H1 (cell line): Measurements from ENCODE around the gene PCDHGA8. TPM values are rescaled to one million over a fixed set of nuclear protein-coding genes. Genes with fewer than 3 reads are reported as not detected.

Source experiments
- CTCF ChIA-PET: fragments of 300-600 bp; sonication (Branson Sonifier 250); formaldehyde crosslinking; loops from one replicate; lab custom pipeline; 2021; ENCODE audit not compliant: partially characterized antibody; lab: Charles Lee
- POLR2A ChIA-PET: fragments of 300-600 bp; sonication (Branson Sonifier 250); formaldehyde crosslinking; loops from one replicate; lab custom pipeline; 2021; ENCODE audit warnings: inconsistent platforms; ENCODE audit not compliant: partially characterized antibody; lab: Charles Lee
- DNase-seq, 2 experiments: peaks; one replicate each; pipeline versions ENCODE4 v3.0.0 to v3.0.0-alpha.2; 2010 to 2022; ENCODE audit warnings: low spot score in 2 of 2, low read depth in 1 of 2, mixed read lengths in 1 of 2
- FAIRE-seq: peaks from 2 replicates; lab custom pipeline; 2011; peaks lifted over from hg19 to GRCh38; lab: Jason Lieb, UNC
- H2AFZ ChIP-seq: 2 replicates; pipeline ENCODE4 v1.8.1; 2012; ENCODE audit warnings: low read length, inconsistent platforms
- H2AK5ac ChIP-seq: 2 replicates; pipeline ENCODE4 v1.6.1; 2013; ENCODE audit warnings: low read depth, low read length
- H2BK120ac ChIP-seq: replicated peaks from 2 replicates; pipeline ENCODE3; 2013; ENCODE audit warnings: low read depth, low read length, inconsistent platforms
- H2BK12ac ChIP-seq: 2 replicates; pipeline ENCODE4 v1.6.1; 2013; ENCODE audit warnings: low read depth, low read length
- H2BK15ac ChIP-seq: 2 replicates; pipeline ENCODE4 v1.6.1; 2013; ENCODE audit warnings: low read length
- H2BK20ac ChIP-seq: 2 replicates; pipeline ENCODE4 v1.6.1; 2013; ENCODE audit warnings: low read length
- H2BK5ac ChIP-seq: 2 replicates; pipeline ENCODE4 v1.6.1; 2013; ENCODE audit warnings: low read depth, low read length
- H3K14ac ChIP-seq: 2 replicates; pipeline ENCODE4 v1.6.1; 2013; ENCODE audit warnings: inconsistent platforms; ENCODE audit not compliant: insufficient read length
- H3K18ac ChIP-seq: 2 replicates; pipeline ENCODE4 v1.6.1; 2013; ENCODE audit warnings: low read length; ENCODE audit errors: extremely low read depth
- H3K23ac ChIP-seq: 2 replicates; pipeline ENCODE4 v1.6.1; 2013; ENCODE audit warnings: inconsistent platforms; ENCODE audit not compliant: insufficient read length
- H3K23me2 ChIP-seq: 2 replicates; pipeline ENCODE4 v1.6.1; 2013; ENCODE audit warnings: low read depth, low read length
- H3K27ac ChIP-seq: 2 replicates; pipeline ENCODE4 v1.6.1; 2011; ENCODE audit warnings: low read depth, low read length, inconsistent platforms
- H3K27me3 ChIP-seq, 4 experiments: replicated peaks in 1 of 4; 1 replicate in 1 of 4; 2 replicates in 3 of 4; pipeline versions ENCODE4 v1.6.1 to v1.8.1; 2011 to 2013; ENCODE audit warnings: low read length in 3 of 4, mild to moderate bottlenecking in 3 of 4, inconsistent platforms in 2 of 4, mixed read lengths in 2 of 4, moderate library complexity in 1 of 4; ENCODE audit not compliant: control insufficient read depth in 3 of 4, insufficient read depth in 3 of 4; ENCODE audit errors: extremely low read depth in 1 of 4
- H3K36me3 ChIP-seq, 4 experiments: 2 replicates each; pipeline versions ENCODE4 v1.6.1 to v1.8.1; 2011 to 2013; ENCODE audit warnings: mild to moderate bottlenecking in 4 of 4, low read length in 3 of 4, moderate library complexity in 2 of 4, control low read depth in 1 of 4, inconsistent platforms in 1 of 4; ENCODE audit not compliant: insufficient read depth in 4 of 4, control insufficient read depth in 2 of 4
- H3K4ac ChIP-seq: replicated peaks from 2 replicates; pipeline ENCODE3; 2013; ENCODE audit warnings: low read length, low read depth, mixed read lengths, inconsistent platforms; ENCODE audit not compliant: insufficient read length
- H3K4me1 ChIP-seq, 4 experiments: replicated peaks in 1 of 4; 1 replicate in 1 of 4; 2 replicates in 3 of 4; pipeline versions ENCODE4 v1.6.1 to v1.8.1; 2011 to 2013; ENCODE audit warnings: low read length in 3 of 4, inconsistent platforms in 2 of 4, mixed read lengths in 1 of 4; ENCODE audit not compliant: insufficient read depth in 4 of 4, control insufficient read depth in 3 of 4
- H3K4me2 ChIP-seq, 2 experiments: 2 replicates each; pipeline versions ENCODE4 v1.6.1 to v1.8.1; 2011 to 2013; ENCODE audit warnings: low read depth in 2 of 2, low read length in 2 of 2, control low read depth in 1 of 2, inconsistent platforms in 1 of 2, mild to moderate bottlenecking in 1 of 2; ENCODE audit not compliant: insufficient read depth in 1 of 2
- H3K4me3 ChIP-seq, 4 experiments: fragments of 200-600, 300-600 bp in 1 of 4; sonication (generic), shearing (Covaris generic), sonication (Bioruptor Twin) in 1 of 4; 2 replicates each; pipeline versions ENCODE4 v1.5.1 to v1.8.1; 2011 to 2016; ENCODE audit warnings: low read length in 4 of 4, low read depth in 3 of 4, control low read depth in 2 of 4, inconsistent platforms in 2 of 4, mild to moderate bottlenecking in 2 of 4, mixed read lengths in 1 of 4, moderate library complexity in 1 of 4; ENCODE audit not compliant: insufficient read depth in 2 of 4; ENCODE audit errors: extremely low read depth in 1 of 4
- H3K56ac ChIP-seq: replicated peaks from 2 replicates; pipeline ENCODE3; 2013; ENCODE audit warnings: low read depth, mild to moderate bottlenecking, mixed read lengths, low read length, inconsistent platforms; ENCODE audit not compliant: insufficient read length
- H3K79me1 ChIP-seq: 2 replicates; pipeline ENCODE4 v1.6.1; 2013; ENCODE audit warnings: low read depth, low read length, control low read depth
- H3K79me2 ChIP-seq, 2 experiments: 2 replicates each; pipeline versions ENCODE4 v1.6.1 to v1.8.1; 2012 to 2013; ENCODE audit warnings: low read length in 2 of 2, mild to moderate bottlenecking in 2 of 2, inconsistent platforms in 1 of 2; ENCODE audit not compliant: insufficient read depth in 2 of 2, control insufficient read depth in 1 of 2
- H3K9ac ChIP-seq, 4 experiments: replicated peaks in 1 of 4; 1 replicate in 1 of 4; 2 replicates in 3 of 4; pipeline versions ENCODE4 v1.6.1 to v1.8.1; 2011 to 2013; ENCODE audit warnings: low read depth in 3 of 4, low read length in 3 of 4, control low read depth in 2 of 4, mild to moderate bottlenecking in 2 of 4, moderate library complexity in 2 of 4, inconsistent platforms in 1 of 4; ENCODE audit errors: extremely low read depth in 1 of 4
- H3K9me3 ChIP-seq, 2 experiments: 2 replicates each; pipeline versions ENCODE4 v1.6.1 to v1.8.1; 2012 to 2013; ENCODE audit warnings: mild to moderate bottlenecking in 2 of 2, moderate library complexity in 2 of 2, control low read depth in 1 of 2, inconsistent platforms in 1 of 2, low read depth in 1 of 2, low read length in 1 of 2, mixed read lengths in 1 of 2; ENCODE audit not compliant: insufficient read depth in 2 of 2
- H4K20me1 ChIP-seq, 2 experiments: replicated peaks in 1 of 2; 2 replicates each; pipeline versions ENCODE3 to v1.8.1; 2011 to 2013; ENCODE audit warnings: inconsistent platforms in 2 of 2, low read length in 2 of 2, mild to moderate bottlenecking in 1 of 2; ENCODE audit not compliant: insufficient read depth in 2 of 2, control insufficient read depth in 1 of 2
- H4K5ac ChIP-seq: 2 replicates; pipeline ENCODE4 v1.6.1; 2013; ENCODE audit warnings: low read length, low read depth, mixed read lengths, inconsistent platforms; ENCODE audit not compliant: insufficient read length
- H4K8ac ChIP-seq: 2 replicates; pipeline ENCODE4 v1.8.0; 2013; ENCODE audit warnings: mild to moderate bottlenecking, moderate library complexity, low read length, inconsistent platforms; ENCODE audit not compliant: insufficient read depth; ENCODE audit errors: extremely low read depth
- H4K91ac ChIP-seq: replicated peaks from 2 replicates; pipeline ENCODE3; 2013; ENCODE audit warnings: low read length, mixed read lengths, inconsistent platforms; ENCODE audit not compliant: insufficient read length
- CEBPB ChIP-seq: IDR thresholded peaks from 2 replicates; pipeline ENCODE4 v1.6.1; 2012; ENCODE audit warnings: low read depth, low read length
- CTBP2 ChIP-seq: IDR thresholded peaks from 2 replicates; pipeline ENCODE4 v1.7.0; 2011; ENCODE audit warnings: borderline replicate concordance, mild to moderate bottlenecking, moderate library complexity, mixed read lengths, low read length; ENCODE audit not compliant: insufficient read depth, insufficient read length
- GABPA ChIP-seq: IDR thresholded peaks from 2 replicates; pipeline ENCODE4 v1.6.1; 2011; ENCODE audit warnings: mild to moderate bottlenecking, low read length, moderate library complexity, borderline replicate concordance; ENCODE audit not compliant: insufficient read depth
- GTF2F1 ChIP-seq: IDR thresholded peaks from 2 replicates; pipeline ENCODE4 v1.6.1; 2012; ENCODE audit warnings: low read depth, low read length, improper control_type of control experiment, borderline replicate concordance
- JUND ChIP-seq: IDR thresholded peaks from 2 replicates; pipeline ENCODE4 v1.6.1; 2011; ENCODE audit warnings: mild to moderate bottlenecking, improper control_type of control experiment, low read length
- NANOG ChIP-seq: IDR thresholded peaks from 2 replicates; pipeline ENCODE4 v1.6.1; 2011; ENCODE audit warnings: low read length, low read depth, mild to moderate bottlenecking, inconsistent platforms; ENCODE audit not compliant: insufficient read depth, poor library complexity, severe bottlenecking
- PHF8 ChIP-seq: fragments of 200-600 bp; sonication (generic); conservative IDR thresholded peaks from 2 replicates; pipeline ENCODE4 v1.7.1; 2012; ENCODE audit warnings: low read depth, mild to moderate bottlenecking, inconsistent platforms, low read length, moderate library complexity
- POLR2A ChIP-seq, 2 experiments: IDR thresholded peaks; 1 replicate in 1 of 2; 2 replicates in 1 of 2; pipeline ENCODE4 v1.6.1; 2011; ENCODE audit warnings: low read depth in 2 of 2, low read length in 2 of 2, mild to moderate bottlenecking in 2 of 2; ENCODE audit errors: control extremely low read depth in 1 of 2
- RXRA ChIP-seq: IDR thresholded peaks from 2 replicates; pipeline ENCODE4 v1.6.1; 2011; ENCODE audit warnings: low read depth, mild to moderate bottlenecking, low read length, moderate library complexity; ENCODE audit not compliant: insufficient read depth
- SIN3A ChIP-seq, 2 experiments: IDR thresholded peaks in 1 of 2; conservative IDR thresholded peaks in 1 of 2; 2 replicates each; pipeline ENCODE4 v1.6.1; 2011 to 2012; ENCODE audit warnings: low read length in 2 of 2, improper control_type of control experiment in 1 of 2, low read depth in 1 of 2, mild to moderate bottlenecking in 1 of 2
- TAF7 ChIP-seq: optimal IDR thresholded peaks from 2 replicates; pipeline ENCODE3; 2011; ENCODE audit warnings: low read depth, mild to moderate bottlenecking, inconsistent platforms, low read length, moderate library complexity, borderline replicate concordance
- WGBS, 2 experiments: shearing (Covaris generic) in 1 of 2; methylation state at CpG; one replicate each; pipeline versions ENCODE4 v1.1.6 to v1.1.7; 2013 to 2015; ENCODE audit warnings: low lambda C conversion rate in 2 of 2, mixed read lengths in 2 of 2, inconsistent platforms in 1 of 2, low coverage in 1 of 2, missing lambda C conversion rate in 1 of 2; ENCODE audit not compliant: insufficient replicate concordance in 2 of 2, insufficient coverage in 1 of 2, insufficient read length in 1 of 2; ENCODE audit errors: extremely low coverage in 1 of 2, missing lambda C conversion rate in 1 of 2; 5-methylcytosine and 5-hydroxymethylcytosine counted together
- polyA plus RNA-seq, 7 experiments: library from polyadenylated mRNA; depleted of rRNA in 3 of 7; stranded (reverse) in 5 of 7; unstranded in 2 of 7; fragments of >200 nt in 5 of 7; fragments of 200-250 nt in 2 of 7; gene quantifications; 1 replicate in 5 of 7; 2 replicates in 1 of 7; 4 replicates in 1 of 7; pipeline versions ENCODE4 v1.2.1 to v1.2.3, GENCODE V29; 2011 to 2013; ENCODE audit warnings: missing spikeins in 2 of 7, mixed read lengths in 2 of 7
- total RNA-seq: library from RNA; stranded (reverse); fragmentation: NEBNext Ultra II Directional; extraction: Animal tissue kit (Norgen Biotek cat#: 25700); gene quantifications from 2 replicates; pipeline ENCODE4 v1.2.1, GENCODE V29; 2021
- TF ChIP-seq, protein P1 (sequence below): IDR thresholded peaks from 2 replicates; pipeline ENCODE4 v1.6.1; 2012; ENCODE audit warnings: inconsistent platforms

The PCDHGA8 gene
- total and polyA plus RNA-seq, 2 of the 8 experiments (the other 6 are each of a cell fraction or from before 2014, with no cell fraction given), result 0.79 to 1.4 TPM

DNA sequence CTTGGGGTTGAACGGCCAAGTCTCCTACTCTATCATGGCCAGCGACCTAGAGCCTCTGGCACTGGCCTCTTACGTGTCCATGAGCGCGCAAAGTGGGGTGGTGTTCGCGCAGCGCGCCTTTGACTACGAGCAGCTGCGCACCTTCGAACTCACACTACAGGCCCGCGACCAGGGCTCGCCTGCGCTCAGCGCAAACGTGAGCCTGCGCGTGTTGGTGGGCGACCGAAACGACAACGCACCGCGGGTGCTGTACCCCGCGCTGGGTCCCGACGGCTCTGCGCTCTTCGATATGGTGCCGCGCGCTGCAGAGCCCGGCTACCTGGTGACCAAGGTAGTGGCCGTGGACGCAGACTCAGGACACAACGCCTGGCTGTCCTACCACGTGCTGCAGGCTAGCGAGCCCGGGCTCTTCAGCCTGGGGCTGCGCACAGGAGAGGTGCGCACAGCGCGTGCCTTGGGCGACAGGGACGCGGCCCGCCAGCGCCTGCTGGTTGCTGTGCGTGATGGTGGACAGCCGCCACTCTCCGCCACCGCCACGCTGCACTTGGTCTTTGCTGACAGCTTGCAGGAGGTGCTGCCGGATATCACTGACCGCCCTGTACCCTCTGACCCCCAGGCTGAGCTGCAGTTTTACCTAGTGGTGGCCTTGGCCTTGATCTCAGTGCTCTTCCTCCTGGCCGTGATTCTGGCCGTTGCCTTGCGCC, 7.3 kb downstream of the PCDHGA8 start:
- no peak overlapping the region for H2BK20ac ChIP-seq
- H3K4ac ChIP-seq, result no peak overlapping the region
- H3K9ac ChIP-seq, result no peak overlapping the region
- FAIRE-seq, result no peak
- 95% methylated on average over 55 of the region's 61 CpGs; no CpG with 5 or more reads in 1 of the 2 experiments for WGBS, 2 experiments
- H3K9me3 ChIP-seq, result peaks cover 40 to 51% of the 10 kb centered on the region in 2 experiments
- no peak overlapping the region for H2BK15ac ChIP-seq
- H3K4me1 ChIP-seq, result no peaks in the 10 kb centered on the region
- ChIA-PET POLR2A (no interaction called here), CTCF (interaction anchor here (0.7 to 2.3 kb wide), 5 partner anchors 10 to 164 kb away, joined by 3 to 7 read pairs (median 4); partner anchors contain the start of genes PCDHGB4 and PCDHGB7)
- no peak overlapping the region for H3K56ac ChIP-seq
- H4K5ac ChIP-seq, result no peak overlapping the region
- H3K27ac ChIP-seq, result no peak overlapping the region
- H2BK12ac ChIP-seq, result no peak overlapping the region
- H2AK5ac ChIP-seq, result no peak overlapping the region
- H3K79me1 ChIP-seq, result no peaks in the 10 kb centered on the region
- H4K91ac ChIP-seq, result no peak overlapping the region
- H2BK5ac ChIP-seq, result no peak overlapping the region
- no peak overlapping the region for H4K8ac ChIP-seq
- no peaks in the 10 kb centered on the region for H3K79me2 ChIP-seq
- H3K23me2 ChIP-seq, result no peaks in the 10 kb centered on the region
- peaks cover 0 to 12% (median 0%) of the 10 kb centered on the region in 4 experiments; a peak in 1 of 8 replicates for H3K36me3 ChIP-seq
- H3K14ac ChIP-seq, result no peak overlapping the region
- H3K4me3 ChIP-seq, result no peak overlapping the region
- H3K27me3 ChIP-seq, result no peaks in the 10 kb centered on the region
- H4K20me1 ChIP-seq, result no peaks in the 10 kb centered on the region
- no peak overlapping the region for H3K4me2 ChIP-seq
- H2BK120ac ChIP-seq, result no peak overlapping the region
- DNase-seq, result no peak
- no peak overlapping the region for H2AFZ ChIP-seq
- no peak overlapping the region for H3K23ac ChIP-seq
- H3K18ac ChIP-seq, result no peak overlapping the region
- no peak for TF ChIP-seq CEBPB
- no peak for TF ChIP-seq NANOG
- no peak for TF ChIP-seq GTF2F1
- TF ChIP-seq TAF7, result no peak
- TF ChIP-seq, protein P1, sequence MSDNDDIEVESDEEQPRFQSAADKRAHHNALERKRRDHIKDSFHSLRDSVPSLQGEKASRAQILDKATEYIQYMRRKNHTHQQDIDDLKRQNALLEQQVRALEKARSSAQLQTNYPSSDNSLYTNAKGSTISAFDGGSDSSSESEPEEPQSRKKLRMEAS, result no peak
- no peak for TF ChIP-seq RXRA
- TF ChIP-seq POLR2A (IDR thresholded peaks at IDR 0.05; ENCODE audit: control extremely low read depth in 1 of 2, low read depth in 2 of 2, low read length in 2 of 2), result no peak
- TF ChIP-seq SIN3A (conservative IDR thresholded peaks at IDR 0.05 in 1 of 2, IDR thresholded peaks at IDR 0.05 in 1 of 2; ENCODE audit: low read depth in 1 of 2, low read length in 2 of 2), result no peak
- no peak for TF ChIP-seq JUND
- TF ChIP-seq CTBP2, result no peak
- no peak for TF ChIP-seq GABPA
- no peak for TF ChIP-seq PHF8
